Activated naive CD4-positive, alpha-beta T cell treated with anti-CD3 and anti-CD28 coated beads for 36 hours (primary cell): ENCODE results near the gene GRIN3A. TPM values are rescaled to one million over a fixed set of nuclear protein-coding genes. Genes with fewer than 3 reads are reported as not detected.

ENCODE experiments used
- CTCF ChIA-PET: fragments of 350-600 bp; sonication (Branson Sonifier 250); formaldehyde crosslinking; loops from one replicate; lab custom pipeline; 2021; ENCODE audit warnings: antibody characterized with exemption; lab: Charles Lee
- DNase-seq: peaks from one replicate; pipeline ENCODE4 v3.0.0-alpha.2; 2020
- H3K27ac Mint-ChIP-seq: one replicate; pipeline ENCODE4 v1.8.0; 2021; ENCODE audit warnings: mild to moderate bottlenecking, mixed read lengths
- H3K27me3 Mint-ChIP-seq: one replicate; pipeline ENCODE4 v1.8.0; 2021; ENCODE audit warnings: low read depth, mixed read lengths
- H3K36me3 Mint-ChIP-seq: one replicate; pipeline ENCODE4 v1.8.0; 2021; ENCODE audit warnings: low read depth, mixed read lengths
- H3K4me1 Mint-ChIP-seq: one replicate; pipeline ENCODE4 v1.8.0; 2021; ENCODE audit warnings: low read depth, mixed read lengths
- H3K4me3 Mint-ChIP-seq: one replicate; pipeline ENCODE4 v1.8.0; 2021; ENCODE audit warnings: mild to moderate bottlenecking, moderate library complexity, mixed read lengths
- H3K9me3 Mint-ChIP-seq: one replicate; pipeline ENCODE4 v1.8.0; 2021; ENCODE audit warnings: mixed read lengths
- intact Hi-C: fragments of 100-400 bp; cut with micrococcal nuclease; formaldehyde crosslinking; loops from one replicate; pipeline ENCODE4 v1.15.1; 2023
- total RNA-seq, 2 experiments: library from RNA; stranded (reverse); gene quantifications; one replicate each; pipeline ENCODE4 v1.2.3, GENCODE V29; 2021

The GRIN3A gene
- total RNA-seq, 2 experiments from 2014 or later: not detected

GRCh38 chr9:101650142-101650541 lies 88.3 kb downstream of the GRIN3A start:
- Mint-ChIP-seq H3K27me3 (peaks cover 10% of the 10 kb centered on the region), H3K36me3 (no peaks in the 10 kb centered on the region), H3K4me3 (no peak overlapping the region), H3K27ac (no peak overlapping the region), H3K9me3 (no peaks in the 10 kb centered on the region), H3K4me1 (no peaks in the 10 kb centered on the region)
- intact Hi-C loops: no loop called here
- DNase-seq: no peak
- CTCF ChIA-PET: no interaction called here

DNA sequence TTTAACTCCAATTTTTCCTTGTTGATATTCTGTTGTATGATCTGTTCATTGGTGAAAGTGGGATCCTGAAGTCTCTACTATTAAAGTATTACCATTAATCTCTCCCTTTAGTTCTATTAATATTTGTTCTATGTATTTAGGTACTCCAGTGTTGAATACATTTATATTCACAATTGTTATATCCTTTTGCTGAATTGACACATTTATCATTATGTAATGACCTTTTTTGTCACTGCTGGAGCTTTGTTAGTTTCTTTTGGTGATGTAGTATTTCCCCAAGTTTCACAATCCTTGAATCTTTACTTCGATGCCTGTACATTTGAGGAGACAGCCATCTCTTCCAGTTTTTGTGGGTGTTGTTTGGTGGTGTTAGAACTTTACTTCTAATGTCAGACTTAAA lies 90.0 kb downstream of the GRIN3A start:
- H3K4me1 Mint-ChIP-seq: peaks cover 2% of the 10 kb centered on the region
- no peak overlapping the region for H3K27ac Mint-ChIP-seq
- DNase-seq: no peak
- intact Hi-C loops: no loop called here
- H3K36me3 Mint-ChIP-seq: no peaks in the 10 kb centered on the region
- no peak overlapping the region for H3K4me3 Mint-ChIP-seq
- H3K9me3 Mint-ChIP-seq: no peaks in the 10 kb centered on the region
- CTCF ChIA-PET: no interaction called here
- peaks cover 10% of the 10 kb centered on the region for H3K27me3 Mint-ChIP-seq

- CTCF ChIA-PET: interaction anchor here (0.7 to 1.3 kb wide), 2 partner anchors 89 to 674 kb away, joined by 3 to 4 read pairs; no protein-coding TSS in a partner anchor
- intact Hi-C loops: no loop called here
- Mint-ChIP-seq H3K27me3 (no peaks in the 10 kb centered on the region), H3K4me1 (peaks cover 3% of the 10 kb centered on the region), H3K4me3 (no peak overlapping the region), H3K9me3 (peaks cover 5% of the 10 kb centered on the region), H3K36me3 (peaks cover 2% of the 10 kb centered on the region), H3K27ac (no peak overlapping the region)
- DNase-seq: no peak
Measured at GRCh38 chr9:101639785-101640665, 98.4 kb downstream of the GRIN3A start.

GRCh38 chr9:101639311-101639710 lies 99.1 kb downstream of the GRIN3A start:
- Mint-ChIP-seq H3K27ac (no peak overlapping the region), H3K36me3 (peaks cover 2% of the 10 kb centered on the region), H3K27me3 (no peaks in the 10 kb centered on the region), H3K4me3 (no peak overlapping the region), H3K4me1 (peaks cover 3% of the 10 kb centered on the region), H3K9me3 (peaks cover 5% of the 10 kb centered on the region)
- no peak for DNase-seq
- intact Hi-C loops: no loop called here
- CTCF ChIA-PET: interaction anchor here (0.7 to 1.3 kb wide), 2 partner anchors 9 to 89 kb away, joined by 3 to 4 read pairs; no protein-coding TSS in a partner anchor

DNA sequence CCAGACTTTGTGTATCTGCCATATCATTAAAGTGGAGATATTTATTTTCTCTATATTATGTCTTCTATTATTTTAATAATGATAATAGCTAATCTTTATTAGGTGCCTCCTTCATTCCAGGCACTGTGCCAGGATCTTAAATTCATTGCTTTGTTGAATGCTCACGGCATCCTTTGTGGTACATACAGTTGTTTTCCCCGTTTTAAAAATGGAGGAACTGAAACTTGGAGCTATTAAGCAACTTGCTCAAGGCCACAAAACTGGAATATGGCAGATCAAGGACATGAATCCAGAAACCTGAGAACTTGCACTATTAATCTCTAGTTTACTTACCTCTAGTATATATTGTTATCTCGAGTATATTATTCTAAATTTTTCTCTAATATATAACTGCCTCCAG lies 102.2 kb downstream of the GRIN3A start:
- peaks cover 2% of the 10 kb centered on the region for H3K36me3 Mint-ChIP-seq
- H3K9me3 Mint-ChIP-seq: no peaks in the 10 kb centered on the region
- no peaks in the 10 kb centered on the region for H3K4me1 Mint-ChIP-seq
- intact Hi-C loops: no loop called here
- DNase-seq: no peak
- CTCF ChIA-PET: interaction anchor here (0.6 to 1.3 kb wide), 2 partner anchors 13 to 46 kb away, joined by 3 read pairs; no protein-coding TSS in a partner anchor
- H3K27ac Mint-ChIP-seq: no peak overlapping the region
- H3K27me3 Mint-ChIP-seq: no peaks in the 10 kb centered on the region
- no peak overlapping the region for H3K4me3 Mint-ChIP-seq

DNA sequence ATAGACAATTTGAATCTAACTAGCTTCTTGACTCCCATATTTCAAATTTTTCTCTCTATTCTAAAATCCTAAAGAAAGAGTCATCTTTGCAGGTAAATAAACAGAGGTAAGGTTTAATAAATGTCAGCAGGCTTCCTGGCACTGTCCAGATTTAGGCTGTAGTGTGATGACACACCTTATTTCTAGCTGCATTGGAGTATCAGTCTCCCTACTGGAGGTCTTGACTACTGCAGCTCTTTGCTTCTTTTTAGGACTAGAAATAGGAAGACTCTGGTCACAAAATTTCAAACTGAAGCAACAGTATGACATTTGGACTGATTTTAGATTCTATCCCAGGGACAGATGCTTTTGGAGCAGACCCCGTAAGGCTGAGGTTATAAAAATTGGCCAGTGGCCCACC lies 103.0 kb downstream of the GRIN3A start:
- Mint-ChIP-seq H3K9me3 (no peaks in the 10 kb centered on the region), H3K27ac (no peak overlapping the region)
- CTCF ChIA-PET: interaction anchor here (1.3 kb wide), 1 partner anchor 12 kb away, joined by 3 read pairs; no protein-coding TSS in a partner anchor

DNA sequence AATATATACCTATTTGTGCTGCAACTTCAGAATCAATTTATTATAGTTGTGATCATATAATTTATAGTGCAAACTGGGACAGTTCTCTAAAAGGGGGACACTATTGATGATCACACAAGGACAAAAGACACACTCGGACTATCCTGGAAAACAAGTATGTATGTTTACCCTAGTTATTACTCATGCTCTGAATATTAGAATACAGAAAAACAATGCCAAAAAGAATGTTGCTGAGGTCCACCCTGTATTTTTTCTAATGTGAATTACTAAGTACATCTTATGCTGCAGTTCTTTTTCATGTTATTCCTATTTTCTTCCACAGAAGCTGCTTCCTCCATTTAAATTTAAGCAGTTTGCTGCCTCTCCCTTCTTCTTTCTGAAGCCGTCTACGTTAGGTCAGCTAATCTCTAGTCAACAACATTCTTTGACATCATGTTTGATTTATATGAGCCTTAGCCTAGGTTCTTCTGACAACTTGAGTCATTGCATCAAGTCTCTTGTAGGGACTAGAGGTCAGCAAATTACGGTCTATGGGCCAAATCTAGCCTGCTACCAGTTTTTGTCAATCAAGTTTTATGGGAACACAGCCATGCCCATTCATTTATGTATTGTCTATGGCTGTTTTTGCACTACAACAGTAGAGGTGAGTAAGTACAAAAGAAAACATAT lies 103.6 kb downstream of the GRIN3A start:
- Mint-ChIP-seq H3K27me3 (no peaks in the 10 kb centered on the region), H3K27ac (no peak overlapping the region), H3K9me3 (no peaks in the 10 kb centered on the region), H3K36me3 (no peaks in the 10 kb centered on the region), H3K4me1 (no peaks in the 10 kb centered on the region), H3K4me3 (no peak overlapping the region)
- CTCF ChIA-PET: interaction anchor here (1.3 kb wide), 1 partner anchor 12 kb away, joined by 3 read pairs; no protein-coding TSS in a partner anchor
- intact Hi-C loops: no loop called here
- DNase-seq: no peak

More for the DNA sequence above, 103.0 kb downstream of the GRIN3A start:
- no peak overlapping the region for H3K4me3 Mint-ChIP-seq
- H3K27me3 Mint-ChIP-seq: no peaks in the 10 kb centered on the region
- H3K36me3 Mint-ChIP-seq: no peaks in the 10 kb centered on the region
- H3K4me1 Mint-ChIP-seq: no peaks in the 10 kb centered on the region
- no peak for DNase-seq
- intact Hi-C loops: no loop called here

DNA sequence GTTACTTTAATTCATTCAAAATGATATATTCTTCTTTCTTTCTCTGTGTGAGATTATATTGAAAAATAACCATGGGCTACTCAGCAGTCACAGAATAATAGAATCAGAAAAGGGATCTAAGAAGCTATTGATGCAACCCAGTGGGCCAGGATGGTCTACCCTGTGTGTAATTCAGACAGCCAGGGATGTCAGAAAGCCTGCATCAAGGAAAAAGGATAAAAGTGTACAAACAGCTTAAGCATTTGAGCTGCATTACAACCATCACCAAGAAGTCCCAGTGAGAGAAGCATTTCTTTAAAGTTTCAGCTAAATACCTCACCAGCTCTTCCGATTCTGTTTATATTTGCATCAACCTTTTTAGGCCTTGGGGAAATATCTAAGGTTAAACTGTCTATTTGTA lies 105.8 kb downstream of the GRIN3A start:
- intact Hi-C loops: no loop called here
- no peak overlapping the region for H3K4me3 Mint-ChIP-seq

GRCh38 chr9:101631892-101632291 lies 106.6 kb downstream of the GRIN3A start:
- Mint-ChIP-seq H3K4me1 (no peaks in the 10 kb centered on the region), H3K27me3 (no peaks in the 10 kb centered on the region), H3K9me3 (no peaks in the 10 kb centered on the region), H3K36me3 (no peaks in the 10 kb centered on the region), H3K27ac (no peak overlapping the region), H3K4me3 (no peak overlapping the region)
- no peak for DNase-seq
- CTCF ChIA-PET: no interaction called here
- intact Hi-C loops: no loop called here

More for the DNA sequence above, 105.8 kb downstream of the GRIN3A start:
- Mint-ChIP-seq H3K36me3 (no peaks in the 10 kb centered on the region), H3K4me1 (no peaks in the 10 kb centered on the region), H3K27me3 (no peaks in the 10 kb centered on the region), H3K27ac (no peak overlapping the region), H3K9me3 (no peaks in the 10 kb centered on the region)
- CTCF ChIA-PET: no interaction called here
- DNase-seq: no peak

DNA sequence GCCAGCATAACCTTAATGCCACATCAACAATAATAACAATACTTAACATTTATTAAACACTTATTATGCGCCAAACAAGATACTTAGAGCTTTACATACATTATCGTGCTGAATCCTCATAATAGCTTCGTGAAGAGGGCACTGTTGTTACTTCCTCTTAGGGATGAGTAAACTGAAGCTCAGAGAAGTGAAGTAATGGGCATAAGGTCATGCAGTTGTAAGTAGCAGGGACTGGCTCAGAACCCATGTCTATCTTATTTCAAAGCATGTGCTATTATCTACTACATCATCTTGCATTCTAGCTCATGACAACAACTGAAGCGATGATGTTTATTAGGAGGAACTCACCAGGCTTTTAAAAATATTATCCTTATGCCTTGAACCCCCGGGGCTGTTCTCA lies 108.8 kb downstream of the GRIN3A start:
- CTCF ChIA-PET: interaction anchor here (0.6 to 1.7 kb wide), 3 partner anchors 9 to 106 kb away, joined by 3 to 4 read pairs (median 3); no protein-coding TSS in a partner anchor
- no peaks in the 10 kb centered on the region for H3K9me3 Mint-ChIP-seq
- H3K27me3 Mint-ChIP-seq: no peaks in the 10 kb centered on the region
- intact Hi-C loops: no loop called here
- H3K36me3 Mint-ChIP-seq: no peaks in the 10 kb centered on the region
- H3K4me1 Mint-ChIP-seq: peaks cover 6% of the 10 kb centered on the region
- no peak overlapping the region for H3K4me3 Mint-ChIP-seq
- no peak overlapping the region for H3K27ac Mint-ChIP-seq
- DNase-seq: no peak

DNA sequence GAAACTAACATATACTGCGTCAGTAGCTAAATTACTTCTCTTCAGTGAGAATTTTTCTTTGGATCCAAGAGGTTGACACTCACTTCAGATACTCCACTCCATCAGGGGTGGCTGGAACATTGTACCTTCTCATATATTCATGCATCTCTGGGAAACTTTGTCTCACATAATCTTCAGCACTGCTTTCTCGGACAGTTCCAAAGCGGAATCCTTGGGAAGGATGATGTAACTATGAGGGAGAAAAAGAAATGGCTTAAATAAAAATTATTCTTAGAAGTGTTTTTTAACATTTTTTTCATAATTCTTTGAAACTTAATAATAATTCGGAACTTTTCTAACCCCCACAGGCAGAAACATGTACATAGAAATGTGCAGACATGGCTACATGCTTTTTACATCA lies 110.3 kb downstream of the GRIN3A start:
- peaks cover 6% of the 10 kb centered on the region for H3K4me1 Mint-ChIP-seq
- intact Hi-C loops: no loop called here

DNA sequence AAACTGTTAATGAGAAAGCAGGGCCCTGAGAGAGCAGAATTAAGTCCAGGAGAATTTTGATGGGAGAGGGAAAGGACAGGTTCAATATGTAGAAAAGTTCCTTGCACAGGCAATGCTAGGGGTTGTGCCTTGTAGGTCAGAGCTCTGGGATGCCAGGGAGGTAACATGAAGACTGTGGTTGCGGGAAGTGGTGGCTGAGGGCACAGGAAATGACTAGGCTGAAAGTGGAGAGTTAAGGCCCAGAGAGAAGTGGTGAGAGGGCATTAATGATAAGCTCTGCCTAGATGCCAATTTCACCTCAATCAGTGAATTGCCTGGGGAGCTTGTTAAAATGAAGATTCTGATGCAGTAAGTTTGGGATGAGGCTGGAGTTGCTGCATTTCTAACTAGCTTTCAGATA lies 112.2 kb downstream of the GRIN3A start:
- Mint-ChIP-seq H3K4me1 (peaks cover 6% of the 10 kb centered on the region), H3K4me3 (no peak overlapping the region), H3K36me3 (no peaks in the 10 kb centered on the region), H3K9me3 (no peaks in the 10 kb centered on the region), H3K27me3 (no peaks in the 10 kb centered on the region), H3K27ac (no peak overlapping the region)
- CTCF ChIA-PET: interaction anchor here (0.6 kb wide), 1 partner anchor 1028 kb away, joined by 4 read pairs; no protein-coding TSS in a partner anchor
- DNase-seq: peak; percentile 16
- intact Hi-C loops: no loop called here

More for the DNA sequence above, 110.3 kb downstream of the GRIN3A start:
- Mint-ChIP-seq H3K36me3 (no peaks in the 10 kb centered on the region), H3K27ac (no peak overlapping the region), H3K4me3 (no peak overlapping the region), H3K27me3 (no peaks in the 10 kb centered on the region), H3K9me3 (no peaks in the 10 kb centered on the region)
- CTCF ChIA-PET: no interaction called here
- no peak for DNase-seq
